IPS-20b (cell line): Measurements from ENCODE around the gene SMIM29.
A peak's percentile ranks its signal among the peaks of the same experiment; 100 is the strongest.

ENCODE experiments used
- H3K27ac ChIP-seq: one replicate; pipeline ENCODE4 v1.5.1; 2013; ENCODE audit warnings: low read length
- H3K27me3 ChIP-seq: 2 replicates; pipeline ENCODE4 v1.6.1; 2013; ENCODE audit warnings: mild to moderate bottlenecking, low read length, inconsistent platforms; ENCODE audit not compliant: insufficient read depth
- H3K36me3 ChIP-seq: 2 replicates; pipeline ENCODE4 v1.6.1; 2013; ENCODE audit warnings: low read depth, mild to moderate bottlenecking, inconsistent platforms, low read length, moderate library complexity; ENCODE audit not compliant: insufficient read depth
- H3K4me1 ChIP-seq: 2 replicates; pipeline ENCODE4 v1.6.1; 2013; ENCODE audit warnings: mild to moderate bottlenecking, control low read depth, inconsistent platforms, low read length, moderate library complexity; ENCODE audit not compliant: insufficient read depth
- H3K4me3 ChIP-seq: 2 replicates; pipeline ENCODE4 v1.5.1; 2013; ENCODE audit warnings: mild to moderate bottlenecking, low read length, inconsistent platforms
- H3K9ac ChIP-seq: 2 replicates; pipeline ENCODE4 v1.6.1; 2013; ENCODE audit warnings: low read depth, mild to moderate bottlenecking, inconsistent platforms, low read length, moderate library complexity
- H3K9me3 ChIP-seq: 2 replicates; pipeline ENCODE4 v1.6.1; 2013; ENCODE audit warnings: mild to moderate bottlenecking, low read depth, low read length, inconsistent platforms; ENCODE audit not compliant: insufficient read depth

The SMIM29 gene

GRCh38 chr6:34248727-34249468 is at the start of gene SMIM29:
SMIM29 (minus strand) TSS chr6:34249006; CDS start chr6:34247791, 1,215 bp downstream.
- no peak within 1 kb of the TSS for H3K27ac ChIP-seq
- H3K9ac ChIP-seq, result peak within 1 kb of the TSS; percentile 72
- H3K4me1 ChIP-seq, result no peaks in the 10 kb centered on the region
- H3K36me3 ChIP-seq, result peaks cover 22% of the 10 kb centered on the region
- peak within 1 kb of the TSS; percentile 81 for H3K4me3 ChIP-seq
- no peaks in the 10 kb centered on the region for H3K9me3 ChIP-seq
- no peaks in the 10 kb centered on the region for H3K27me3 ChIP-seq

GRCh38 chr6:34295721-34296120 is 46.9 kb upstream of the SMIM29 start:
- H3K9ac ChIP-seq, result no peak overlapping the region
- peaks cover 34% of the 10 kb centered on the region for H3K36me3 ChIP-seq
- H3K4me1 ChIP-seq, result no peaks in the 10 kb centered on the region
- no peaks in the 10 kb centered on the region for H3K9me3 ChIP-seq
- no peaks in the 10 kb centered on the region for H3K27me3 ChIP-seq
- no peak overlapping the region for H3K27ac ChIP-seq
- H3K4me3 ChIP-seq, result no peak overlapping the region

- H3K36me3 ChIP-seq, result peaks cover 40% of the 10 kb centered on the region
- H3K4me1 ChIP-seq, result no peaks in the 10 kb centered on the region
- no peaks in the 10 kb centered on the region for H3K9me3 ChIP-seq
Observed at GRCh38 chr6:34292954-34293353, 44.1 kb upstream of the SMIM29 start.

DNA sequence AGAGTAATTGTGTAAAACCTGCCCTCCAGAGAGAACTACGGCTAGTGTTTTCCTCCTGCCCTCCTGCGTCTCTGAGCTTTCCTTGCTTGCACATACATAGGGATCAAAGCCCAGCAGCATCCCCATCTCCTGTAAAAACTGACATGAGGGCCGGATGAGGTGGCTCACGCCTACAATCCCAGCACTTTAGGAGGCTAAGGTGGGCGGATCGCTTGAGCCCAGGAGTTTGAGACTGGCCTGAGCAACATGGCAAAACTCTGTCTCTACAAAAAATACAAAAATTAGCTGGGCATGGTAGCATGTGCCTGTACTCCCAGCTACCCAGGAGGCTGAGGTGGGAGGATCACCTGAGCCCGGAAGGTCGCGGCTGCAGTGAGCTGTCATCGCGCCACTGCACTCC is 40.3 kb upstream of the SMIM29 start:
- Histone ChIP-seq H3K4me1 (no peaks in the 10 kb centered on the region), H3K27me3 (no peaks in the 10 kb centered on the region), H3K4me3 (no peak overlapping the region), H3K36me3 (peaks cover 41% of the 10 kb centered on the region), H3K9me3 (no peaks in the 10 kb centered on the region), H3K27ac (no peak overlapping the region), H3K9ac (no peak overlapping the region)

More at GRCh38 chr6:34292954-34293353, 44.1 kb upstream of the SMIM29 start:
- H3K27me3 ChIP-seq, result no peaks in the 10 kb centered on the region
- H3K27ac ChIP-seq, result no peak overlapping the region
- H3K4me3 ChIP-seq, result no peak overlapping the region
- no peak overlapping the region for H3K9ac ChIP-seq

GRCh38 chr6:34288581-34288980 is 39.8 kb upstream of the SMIM29 start:
- Histone ChIP-seq H3K4me1 (no peaks in the 10 kb centered on the region), H3K9ac (no peak overlapping the region), H3K4me3 (no peak overlapping the region), H3K27ac (no peak overlapping the region), H3K9me3 (no peaks in the 10 kb centered on the region), H3K36me3 (peaks cover 37% of the 10 kb centered on the region), H3K27me3 (no peaks in the 10 kb centered on the region)

DNA sequence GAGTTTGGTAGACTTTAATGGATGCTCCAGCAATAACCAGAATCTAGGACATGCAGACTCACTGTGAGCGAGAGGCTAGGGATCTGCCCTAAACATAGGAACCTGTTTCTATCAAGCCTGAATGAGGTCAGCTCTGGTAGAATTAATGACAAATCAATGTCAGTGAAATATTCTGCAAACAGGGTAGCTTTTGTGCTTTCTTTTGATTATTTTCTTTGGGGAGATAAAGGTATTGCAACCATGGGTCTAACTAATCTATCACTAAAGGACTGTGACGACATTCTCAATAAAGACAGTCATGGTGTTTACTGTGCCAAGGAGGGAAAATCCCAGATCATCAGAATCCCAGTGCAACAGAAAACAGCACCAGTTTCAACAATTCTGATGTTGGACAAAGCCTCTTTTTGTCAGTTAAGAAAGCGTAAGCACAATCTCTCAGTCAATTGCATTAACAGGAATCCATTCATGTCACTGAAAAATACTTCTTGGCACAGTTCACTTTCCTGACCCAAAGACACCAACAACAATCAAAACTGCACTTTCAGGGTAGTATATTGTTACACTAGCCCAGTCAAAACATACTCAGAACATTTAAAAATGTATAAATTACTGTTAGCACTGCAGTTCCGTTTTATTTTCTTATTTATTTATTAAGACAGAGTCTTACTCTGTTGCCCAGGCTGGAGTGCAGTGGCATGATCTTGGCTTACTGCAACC is 36.8 kb upstream of the SMIM29 start:
- Histone ChIP-seq H3K9ac (no peak overlapping the region), H3K4me3 (no peak overlapping the region), H3K4me1 (no peaks in the 10 kb centered on the region), H3K9me3 (no peaks in the 10 kb centered on the region), H3K27ac (no peak overlapping the region), H3K27me3 (no peaks in the 10 kb centered on the region), H3K36me3 (peaks cover 28% of the 10 kb centered on the region; the same call in 1 of the 2 replicates)

GRCh38 chr6:34284563-34285447 is 36.0 kb upstream of the SMIM29 start:
- Histone ChIP-seq H3K27me3 (no peaks in the 10 kb centered on the region), H3K9ac (no peak overlapping the region), H3K4me3 (no peak overlapping the region), H3K9me3 (no peaks in the 10 kb centered on the region), H3K36me3 (peaks cover 31% of the 10 kb centered on the region; the same call in 1 of the 2 replicates), H3K4me1 (no peaks in the 10 kb centered on the region), H3K27ac (no peak overlapping the region)

DNA sequence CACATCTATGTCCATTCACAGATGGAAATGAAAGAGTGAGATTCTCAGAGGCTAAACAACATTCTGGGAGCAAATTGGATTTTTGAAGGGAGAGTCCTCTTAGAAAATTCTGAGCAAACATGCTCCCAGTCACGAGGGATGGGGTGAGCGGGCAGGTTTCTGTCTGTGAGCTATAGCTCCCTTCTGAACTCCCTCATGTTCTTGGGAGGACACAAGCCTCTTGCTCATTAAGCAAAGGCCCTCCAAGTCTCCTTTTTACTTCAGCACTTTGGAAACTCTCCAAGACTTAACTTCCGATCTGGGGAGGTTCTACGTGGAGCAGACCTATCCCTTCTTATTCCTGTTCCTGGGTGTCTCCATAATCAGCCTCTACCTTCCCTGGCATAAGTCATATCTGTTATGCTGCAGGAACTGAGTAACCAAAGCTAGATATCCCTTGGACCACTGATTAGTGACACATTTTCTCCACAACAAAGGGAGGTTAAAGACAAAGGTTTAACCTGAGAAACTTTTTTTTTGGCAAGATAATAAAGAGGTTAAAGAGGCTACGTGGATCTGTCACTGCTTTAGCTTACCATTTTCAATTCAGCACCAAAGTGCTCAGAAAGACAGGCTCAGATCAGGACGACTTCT is 33.0 kb upstream of the SMIM29 start:
- Histone ChIP-seq H3K9me3 (no peaks in the 10 kb centered on the region), H3K4me1 (no peaks in the 10 kb centered on the region), H3K27ac (no peak overlapping the region), H3K9ac (no peak overlapping the region), H3K4me3 (no peak overlapping the region), H3K36me3 (peaks cover 28% of the 10 kb centered on the region; the same call in 1 of the 2 replicates), H3K27me3 (no peaks in the 10 kb centered on the region)

- Histone ChIP-seq H3K36me3 (peaks cover 27% of the 10 kb centered on the region; the same call in 1 of the 2 replicates), H3K4me3 (no peak overlapping the region), H3K27ac (no peak overlapping the region)
Observed at GRCh38 chr6:34280216-34280615, 31.4 kb upstream of the SMIM29 start.

GRCh38 chr6:34278833-34279232 is 30.0 kb upstream of the SMIM29 start:
- Histone ChIP-seq H3K9ac (no peak overlapping the region), H3K4me1 (no peaks in the 10 kb centered on the region), H3K9me3 (no peaks in the 10 kb centered on the region), H3K4me3 (no peak overlapping the region), H3K27ac (no peak overlapping the region), H3K36me3 (peaks cover 22% of the 10 kb centered on the region; the same call in 1 of the 2 replicates), H3K27me3 (no peaks in the 10 kb centered on the region)

More at GRCh38 chr6:34280216-34280615, 31.4 kb upstream of the SMIM29 start:
- H3K27me3 ChIP-seq, result no peaks in the 10 kb centered on the region
- no peak overlapping the region for H3K9ac ChIP-seq
- H3K4me1 ChIP-seq, result no peaks in the 10 kb centered on the region
- no peaks in the 10 kb centered on the region for H3K9me3 ChIP-seq

DNA sequence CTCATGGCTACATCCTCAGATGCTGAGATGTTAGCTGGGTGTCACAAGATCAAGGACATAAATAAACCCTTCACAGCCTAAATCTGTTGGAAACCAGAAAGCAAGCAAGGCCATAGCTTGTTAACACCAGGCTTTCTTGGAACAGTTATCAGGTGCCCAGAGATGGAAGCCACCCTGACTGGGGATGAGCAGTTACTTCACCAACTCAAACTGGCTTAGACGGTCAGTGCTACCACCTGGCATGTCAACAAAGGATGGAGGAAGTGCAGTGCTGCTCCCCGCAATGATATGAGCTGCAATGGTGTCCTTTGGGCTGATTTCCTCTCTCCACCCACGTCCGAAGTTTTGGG is 28.9 kb upstream of the SMIM29 start:
- Histone ChIP-seq H3K9me3 (no peaks in the 10 kb centered on the region), H3K9ac (no peak overlapping the region), H3K4me1 (no peaks in the 10 kb centered on the region), H3K4me3 (no peak overlapping the region), H3K27me3 (no peaks in the 10 kb centered on the region), H3K27ac (no peak overlapping the region), H3K36me3 (peaks cover 22% of the 10 kb centered on the region; the same call in 1 of the 2 replicates)
